CD14-positive monocyte (primary cell): Measurements from ENCODE around the gene C9orf50. TPM values are rescaled to one million over a fixed set of nuclear protein-coding genes. Genes with fewer than 3 reads are reported as not detected.

ENCODE experiments used
- DNase-seq, 3 donors: peaks; one replicate each; pipeline ENCODE4 v3.0.0-alpha.2; 2011 to 2022
- H2AFZ ChIP-seq: 2 replicates; pipeline ENCODE4 v1.6.0; 2012; ENCODE audit warnings: mild to moderate bottlenecking, low read depth, low read length, inconsistent platforms; ENCODE audit not compliant: insufficient read depth, poor library complexity, severe bottlenecking
- H3K27ac ChIP-seq, 2 donors: 1 replicate in 1 of 2; 2 replicates in 1 of 2; pipeline ENCODE4 v1.5.1; 2012 to 2013; ENCODE audit warnings: low read length in 2 of 2, control low read depth in 1 of 2, inconsistent platforms in 1 of 2, low read depth in 1 of 2, mild to moderate bottlenecking in 1 of 2
- H3K27me3 ChIP-seq, 2 donors: one replicate each; pipeline versions ENCODE4 v1.6.0 to v1.6.1; 2011 to 2013; ENCODE audit warnings: low read length in 2 of 2; ENCODE audit not compliant: control insufficient read depth in 2 of 2, insufficient read depth in 2 of 2
- H3K36me3 ChIP-seq, 2 donors: replicated peaks in 1 of 2; 1 replicate in 1 of 2; 2 replicates in 1 of 2; pipeline versions ENCODE4 v1.5.1 to v1.6.1; 2012 to 2013; ENCODE audit warnings: low read length in 2 of 2, control low read depth in 1 of 2, inconsistent platforms in 1 of 2, mild to moderate bottlenecking in 1 of 2; ENCODE audit not compliant: insufficient read depth in 2 of 2, control insufficient read depth in 1 of 2
- H3K4me1 ChIP-seq, 2 donors: 1 replicate in 1 of 2; 2 replicates in 1 of 2; pipeline versions ENCODE4 v1.5.1 to v1.6.1; 2012 to 2013; ENCODE audit warnings: low read length in 2 of 2, control low read depth in 1 of 2, inconsistent platforms in 1 of 2, mild to moderate bottlenecking in 1 of 2, moderate library complexity in 1 of 2; ENCODE audit not compliant: insufficient read depth in 2 of 2, control insufficient read depth in 1 of 2
- H3K4me2 ChIP-seq: replicated peaks from 2 replicates; pipeline ENCODE3; 2012; ENCODE audit warnings: low read length, moderate library complexity, mild to moderate bottlenecking; ENCODE audit not compliant: poor library complexity, severe bottlenecking; ENCODE audit errors: extremely low read depth
- H3K4me3 ChIP-seq, 3 experiments: fragments of 200-600 bp in 1 of 3; sonication (generic) in 1 of 3; replicated peaks in 1 of 3; 1 replicate in 2 of 3; 2 replicates in 1 of 3; pipeline ENCODE4 v1.5.1; 2011 to 2013; ENCODE audit warnings: low read length in 3 of 3, mild to moderate bottlenecking in 3 of 3, control low read depth in 2 of 3, low read depth in 2 of 3, inconsistent platforms in 1 of 3, moderate library complexity in 1 of 3
- H3K79me2 ChIP-seq: 2 replicates; pipeline ENCODE4 v1.6.0; 2012; ENCODE audit warnings: mild to moderate bottlenecking, control low read depth, inconsistent platforms, low read length, moderate library complexity; ENCODE audit not compliant: insufficient read depth
- H3K9ac ChIP-seq: 2 replicates; pipeline ENCODE4 v1.6.0; 2017; ENCODE audit warnings: low read length, mild to moderate bottlenecking; ENCODE audit not compliant: insufficient read depth, poor library complexity, severe bottlenecking
- H3K9me3 ChIP-seq, 2 donors: replicated peaks in 1 of 2; 1 replicate in 1 of 2; 2 replicates in 1 of 2; pipeline versions ENCODE4 v1.5.1 to v1.6.1; 2012 to 2013; ENCODE audit warnings: low read length in 2 of 2, control low read depth in 1 of 2; ENCODE audit not compliant: control insufficient read depth in 1 of 2, insufficient read depth in 1 of 2
- H4K20me1 ChIP-seq: 2 replicates; pipeline ENCODE4 v1.6.0; 2012; ENCODE audit warnings: mild to moderate bottlenecking, low read length, control low read depth, moderate library complexity; ENCODE audit not compliant: insufficient read depth
- H3K27ac Mint-ChIP-seq, 7 donors: one replicate each; pipeline ENCODE4 v1.8.0; 2020; ENCODE audit warnings: mild to moderate bottlenecking in 7 of 7, mixed read lengths in 7 of 7, moderate library complexity in 6 of 7, inconsistent platforms in 2 of 7
- H3K27me3 Mint-ChIP-seq, 3 donors: one replicate each; pipeline ENCODE4 v1.8.0; 2021 to 2022; ENCODE audit warnings: low read depth in 3 of 3, mild to moderate bottlenecking in 3 of 3, mixed read lengths in 3 of 3, moderate library complexity in 3 of 3, inconsistent platforms in 1 of 3
- H3K36me3 Mint-ChIP-seq, 2 donors: one replicate each; pipeline ENCODE4 v1.8.0; 2020; ENCODE audit warnings: mixed read lengths in 2 of 2, inconsistent platforms in 1 of 2, mild to moderate bottlenecking in 1 of 2
- H3K4me1 Mint-ChIP-seq: one replicate; pipeline ENCODE4 v1.8.0; 2020; ENCODE audit warnings: mild to moderate bottlenecking, mixed read lengths
- H3K4me3 Mint-ChIP-seq, 2 donors: one replicate each; pipeline ENCODE4 v1.8.0; 2020; ENCODE audit warnings: mild to moderate bottlenecking in 2 of 2, mixed read lengths in 2 of 2, moderate library complexity in 1 of 2
- H3K9me3 Mint-ChIP-seq, 7 donors: one replicate each; pipeline ENCODE4 v1.8.0; 2020 to 2022; ENCODE audit warnings: mixed read lengths in 7 of 7, mild to moderate bottlenecking in 6 of 7, moderate library complexity in 6 of 7, inconsistent platforms in 2 of 7
- WGBS: methylation state at CpG from one replicate; pipeline ENCODE4 v1.1.5; 2013; ENCODE audit warnings: missing lambda C conversion rate; ENCODE audit not compliant: insufficient coverage; 5-methylcytosine and 5-hydroxymethylcytosine counted together
- intact Hi-C, 2 donors: fragments of 100-400 bp; cut with micrococcal nuclease; formaldehyde crosslinking; loops; one replicate each; pipeline versions ENCODE4 v1.15.0 to v1.15.1; 2023
- polyA plus RNA-seq, 3 donors: library from polyadenylated mRNA; depleted of rRNA in 1 of 3; unstranded in 2 of 3; stranded (reverse) in 1 of 3; fragments of 300-500 nt in 2 of 3; fragments of >200 nt in 1 of 3; fragmentation: Illumina TruSeq in 2 of 3; gene quantifications; 1 replicate in 2 of 3; 2 replicates in 1 of 3; pipeline ENCODE4 v1.2.3, GENCODE V29; 2012 to 2021
- TF ChIP-seq, protein P1 (sequence below): fragments of 200-600 bp; IDR thresholded peaks from one replicate; pipeline ENCODE4 v1.8.0; 2022; ENCODE audit warnings: antibody characterized with exemption, mild to moderate bottlenecking

Gene C9orf50
- polyA plus RNA-seq, 3 donors = not detected

DNA sequence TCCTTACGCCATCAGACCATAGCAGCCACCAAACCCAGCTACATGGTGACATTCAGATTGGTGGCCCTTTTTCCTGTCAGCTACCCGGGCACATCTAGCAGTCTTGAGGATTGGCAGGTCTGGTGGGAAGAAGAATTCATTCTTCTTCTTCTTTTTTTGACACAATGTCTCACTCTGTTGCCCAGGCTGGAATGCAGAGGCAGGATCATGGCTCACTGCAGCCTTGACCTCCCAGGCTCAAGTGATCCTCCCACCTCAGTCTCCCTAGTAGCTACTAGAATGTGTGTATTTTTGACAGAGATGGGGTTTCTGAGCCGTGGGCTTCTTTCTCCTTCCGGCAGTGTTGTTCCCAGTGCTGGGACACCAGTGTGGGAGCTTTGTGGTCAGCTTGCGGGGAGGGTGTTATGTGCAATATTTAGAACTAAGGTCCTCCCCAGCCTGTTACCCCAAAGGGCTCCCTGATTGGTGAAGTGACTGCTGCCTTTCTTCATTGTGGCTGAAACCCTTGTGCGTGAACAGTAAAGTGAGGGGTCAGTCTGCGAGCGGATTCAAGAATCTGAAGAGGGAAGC, 8.4 kb upstream of the C9orf50 start:
- Histone ChIP-seq H3K27me3 (no peaks in the 10 kb centered on the region), H3K4me3 (no peak overlapping the region), H3K79me2 (peaks cover 82% of the 10 kb centered on the region), H3K9me3 (no peaks in the 10 kb centered on the region), H3K4me2 (no peak overlapping the region), H3K9ac (no peak overlapping the region), H4K20me1 (peaks cover 79% of the 10 kb centered on the region), H3K36me3 (peaks cover 19 to 49% of the 10 kb centered on the region in 2 donors), H2AFZ (no peak overlapping the region), H3K27ac (peak overlapping the region in 1 of 2 donors; percentile 42), H3K4me1 (peaks cover 34 to 42% of the 10 kb centered on the region in 2 donors)
- Mint-ChIP-seq H3K4me3 (no peak overlapping the region), H3K36me3 (peaks cover 37 to 48% of the 10 kb centered on the region in 2 donors), H3K4me1 (peaks cover 47% of the 10 kb centered on the region), H3K27me3 (peaks cover 0 to 3% (median 0%) of the 10 kb centered on the region in 3 donors), H3K27ac (peak overlapping the region in 2 of 7 donors; percentile 63 to 65), H3K9me3 (no peaks in the 10 kb centered on the region)
- intact Hi-C loops = loop anchor here in 1 of 2 donors (5.0 kb wide), 1 partner anchor 452 kb away; the partner anchor contains the start of gene IER5L
- no peak for DNase-seq
- TF ChIP-seq, protein P1, sequence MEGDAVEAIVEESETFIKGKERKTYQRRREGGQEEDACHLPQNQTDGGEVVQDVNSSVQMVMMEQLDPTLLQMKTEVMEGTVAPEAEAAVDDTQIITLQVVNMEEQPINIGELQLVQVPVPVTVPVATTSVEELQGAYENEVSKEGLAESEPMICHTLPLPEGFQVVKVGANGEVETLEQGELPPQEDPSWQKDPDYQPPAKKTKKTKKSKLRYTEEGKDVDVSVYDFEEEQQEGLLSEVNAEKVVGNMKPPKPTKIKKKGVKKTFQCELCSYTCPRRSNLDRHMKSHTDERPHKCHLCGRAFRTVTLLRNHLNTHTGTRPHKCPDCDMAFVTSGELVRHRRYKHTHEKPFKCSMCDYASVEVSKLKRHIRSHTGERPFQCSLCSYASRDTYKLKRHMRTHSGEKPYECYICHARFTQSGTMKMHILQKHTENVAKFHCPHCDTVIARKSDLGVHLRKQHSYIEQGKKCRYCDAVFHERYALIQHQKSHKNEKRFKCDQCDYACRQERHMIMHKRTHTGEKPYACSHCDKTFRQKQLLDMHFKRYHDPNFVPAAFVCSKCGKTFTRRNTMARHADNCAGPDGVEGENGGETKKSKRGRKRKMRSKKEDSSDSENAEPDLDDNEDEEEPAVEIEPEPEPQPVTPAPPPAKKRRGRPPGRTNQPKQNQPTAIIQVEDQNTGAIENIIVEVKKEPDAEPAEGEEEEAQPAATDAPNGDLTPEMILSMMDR = no peak
- 85% methylated on average over 4 of the region's 8 CpGs for WGBS

GRCh38 chr9:129628709-129629108, 7.8 kb upstream of the C9orf50 start:
- H3K9me3 Mint-ChIP-seq = no peaks in the 10 kb centered on the region
- no peak for DNase-seq
- Histone ChIP-seq H3K36me3 (peaks cover 14 to 43% of the 10 kb centered on the region in 2 donors), H3K9me3 (no peaks in the 10 kb centered on the region), H3K9ac (no peak overlapping the region), H3K27ac (peak overlapping the region in 1 of 2 donors; percentile 42), H3K4me2 (no peak overlapping the region), H3K79me2 (peaks cover 78% of the 10 kb centered on the region), H3K4me1 (peaks cover 41 to 48% of the 10 kb centered on the region in 2 donors), H2AFZ (no peak overlapping the region), H3K4me3 (no peak overlapping the region), H3K27me3 (no peaks in the 10 kb centered on the region), H4K20me1 (peaks cover 73% of the 10 kb centered on the region)
- peaks cover 33 to 41% of the 10 kb centered on the region in 2 donors for H3K36me3 Mint-ChIP-seq
- peaks cover 53% of the 10 kb centered on the region for H3K4me1 Mint-ChIP-seq
- intact Hi-C loops = loop anchor here in 1 of 2 donors (5.0 kb wide), 1 partner anchor 451 kb away; the partner anchor contains the start of gene IER5L
- 100% methylated on average over 2 of the region's 6 CpGs for WGBS
- H3K27ac Mint-ChIP-seq = peak overlapping the region in 5 of 7 donors; percentile 12 to 78 (median 65)
- TF ChIP-seq, protein P1 = no peak
- peaks cover 0 to 5% (median 0%) of the 10 kb centered on the region in 3 donors for H3K27me3 Mint-ChIP-seq
- H3K4me3 Mint-ChIP-seq = no peak overlapping the region
